SK-N-SH treated with all-trans-retinoic acid at 6 μM for 48 hours (cell line): ENCODE measurements around the gene TOX2.

ENCODE experiments used
- ATAC-seq: fragments of 200-7000 bp; cut with Tn5 transposase; 3 replicates; pipeline ENCODE4 v1.9.1; 2020; ENCODE audit warnings: mild to moderate bottlenecking, moderate library complexity
- CSDC2 ChIP-seq: fragments of 250-450 bp; sonication (Bioruptor Pico); IDR thresholded peaks from 2 replicates; pipeline ENCODE4 v1.5.0; 2020; ENCODE audit warnings: mild to moderate bottlenecking, moderate library complexity
- ESRRG ChIP-seq: fragments of 250-450 bp; sonication (Bioruptor Pico); IDR thresholded peaks from 2 replicates; pipeline ENCODE4 v1.6.1; 2021; ENCODE audit warnings: mild to moderate bottlenecking
- GLIS3 ChIP-seq: fragments of 250-450 bp; sonication (Bioruptor Pico); IDR thresholded peaks from 2 replicates; pipeline ENCODE4 v1.5.0; 2020; ENCODE audit warnings: mild to moderate bottlenecking, moderate library complexity
- ISL1 ChIP-seq: fragments of 250-450 bp; sonication (Bioruptor Pico); IDR thresholded peaks from 2 replicates; pipeline ENCODE4 v2.1.2; 2022; ENCODE audit warnings: mild to moderate bottlenecking, moderate library complexity
- OSR1 ChIP-seq: fragments of 250-450 bp; sonication (Bioruptor Pico); IDR thresholded peaks from 2 replicates; pipeline ENCODE4 v1.8.0; 2022; ENCODE audit warnings: moderate library complexity, mild to moderate bottlenecking, inconsistent platforms
- RARB ChIP-seq: fragments of 250-450 bp; sonication (Bioruptor Pico); IDR thresholded peaks from 2 replicates; pipeline ENCODE4 v1.8.0; 2021; ENCODE audit warnings: mild to moderate bottlenecking, moderate library complexity
- SNAI2 ChIP-seq: fragments of 250-450 bp; sonication (Bioruptor Pico); IDR thresholded peaks from 2 replicates; pipeline ENCODE4 v1.5.0; 2020; ENCODE audit warnings: mild to moderate bottlenecking, moderate library complexity
- TCF4 ChIP-seq: fragments of 250-450 bp; sonication (Bioruptor Pico); IDR thresholded peaks from 2 replicates; pipeline ENCODE4 v1.8.0; 2021; ENCODE audit warnings: mild to moderate bottlenecking, moderate library complexity, borderline replicate concordance
- TOX ChIP-seq: fragments of 250-450 bp; sonication (Bioruptor Pico); IDR thresholded peaks from 2 replicates; pipeline ENCODE4 v1.8.0; 2021; ENCODE audit warnings: mild to moderate bottlenecking, moderate library complexity, borderline replicate concordance
- ZFP3 ChIP-seq: fragments of 250-450 bp; sonication (Bioruptor Pico); IDR thresholded peaks from 2 replicates; pipeline ENCODE4 v1.5.0; 2020; ENCODE audit warnings: mild to moderate bottlenecking, moderate library complexity
- ZFP30 ChIP-seq: fragments of 450-650 bp; formaldehyde crosslinking; IDR thresholded peaks from 2 replicates; pipeline ENCODE4 v1.5.0; 2022; ENCODE audit warnings: mild to moderate bottlenecking, moderate library complexity
- ZNF565 ChIP-seq: fragments of 450-650 bp; formaldehyde crosslinking; conservative IDR thresholded peaks from 2 replicates; pipeline ENCODE4 v1.5.0; 2020; ENCODE audit warnings: low read depth, mild to moderate bottlenecking, moderate library complexity
- ZNF8 ChIP-seq: fragments of 450-650 bp; formaldehyde crosslinking; IDR thresholded peaks from 2 replicates; pipeline ENCODE4 v1.5.0; 2020; ENCODE audit warnings: mild to moderate bottlenecking, moderate library complexity
- TF ChIP-seq, protein P1 (sequence below): fragments of 250-450 bp; sonication (Bioruptor Pico); IDR thresholded peaks from 2 replicates; pipeline ENCODE4 v1.5.0; 2020; ENCODE audit warnings: mild to moderate bottlenecking, moderate library complexity
- TF ChIP-seq, protein P2 (sequence below): fragments of 250-450 bp; sonication (Bioruptor Pico); IDR thresholded peaks from 2 replicates; pipeline ENCODE4 v1.5.1; 2021; ENCODE audit warnings: mild to moderate bottlenecking, moderate library complexity
- TF ChIP-seq, protein P3 (sequence below): fragments of 250-450 bp; sonication (Bioruptor Pico); IDR thresholded peaks from 2 replicates; pipeline ENCODE4 v1.5.1; 2020; ENCODE audit warnings: low read depth, mild to moderate bottlenecking, moderate library complexity
- TF ChIP-seq, protein P4 (sequence below): fragments of 250-450 bp; sonication (Bioruptor Pico); IDR thresholded peaks from 2 replicates; pipeline ENCODE4 v1.8.0; 2020; ENCODE audit warnings: mild to moderate bottlenecking, moderate library complexity, borderline replicate concordance
- TF ChIP-seq, protein P5 (sequence below): fragments of 250-450 bp; sonication (Bioruptor Pico); IDR thresholded peaks from 2 replicates; pipeline ENCODE4 v1.8.0; 2021; ENCODE audit warnings: low read depth, mild to moderate bottlenecking, moderate library complexity, borderline replicate concordance

TOX2 gene

DNA sequence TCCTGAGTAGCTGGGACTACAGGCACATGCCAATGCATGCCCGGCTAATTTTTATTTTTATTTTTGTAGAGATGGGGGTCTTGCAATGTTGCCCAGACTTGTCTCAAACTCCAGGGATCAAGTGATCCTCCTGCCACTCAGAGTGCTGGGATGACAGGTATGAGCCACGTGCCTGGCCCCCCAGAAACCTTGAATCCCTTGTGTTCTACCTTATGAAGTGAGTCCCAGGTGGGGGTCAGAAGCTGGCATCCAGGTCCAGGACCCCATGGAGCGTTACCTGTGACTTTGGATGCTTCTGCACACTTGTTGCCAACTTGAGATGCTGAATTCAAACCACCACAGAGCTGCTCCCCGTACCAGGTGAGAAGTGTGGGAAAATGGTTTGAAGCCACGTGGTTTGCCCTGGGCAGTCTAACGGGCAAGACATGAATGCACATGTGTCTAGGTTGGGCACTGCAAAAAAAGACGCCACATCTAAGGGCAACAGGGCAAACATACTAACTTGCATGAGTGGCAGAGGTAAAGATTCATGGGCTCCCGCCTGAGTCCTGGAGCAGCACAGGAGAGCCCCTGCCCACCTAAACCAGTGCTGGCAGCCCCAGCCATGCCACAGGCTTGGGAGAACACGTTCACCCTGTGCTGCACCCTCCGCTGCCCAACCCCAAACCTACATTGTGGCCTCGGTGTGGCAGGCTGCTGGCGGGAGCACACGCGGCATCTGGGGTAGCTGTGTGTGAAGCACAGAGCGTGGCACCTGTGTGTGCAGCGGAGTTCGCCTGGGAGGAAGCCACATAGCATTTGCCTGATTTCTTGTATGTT is 171.2 kb downstream of the TOX2 start:
- ATAC-seq: no peak
- TF ChIP-seq, protein P1, sequence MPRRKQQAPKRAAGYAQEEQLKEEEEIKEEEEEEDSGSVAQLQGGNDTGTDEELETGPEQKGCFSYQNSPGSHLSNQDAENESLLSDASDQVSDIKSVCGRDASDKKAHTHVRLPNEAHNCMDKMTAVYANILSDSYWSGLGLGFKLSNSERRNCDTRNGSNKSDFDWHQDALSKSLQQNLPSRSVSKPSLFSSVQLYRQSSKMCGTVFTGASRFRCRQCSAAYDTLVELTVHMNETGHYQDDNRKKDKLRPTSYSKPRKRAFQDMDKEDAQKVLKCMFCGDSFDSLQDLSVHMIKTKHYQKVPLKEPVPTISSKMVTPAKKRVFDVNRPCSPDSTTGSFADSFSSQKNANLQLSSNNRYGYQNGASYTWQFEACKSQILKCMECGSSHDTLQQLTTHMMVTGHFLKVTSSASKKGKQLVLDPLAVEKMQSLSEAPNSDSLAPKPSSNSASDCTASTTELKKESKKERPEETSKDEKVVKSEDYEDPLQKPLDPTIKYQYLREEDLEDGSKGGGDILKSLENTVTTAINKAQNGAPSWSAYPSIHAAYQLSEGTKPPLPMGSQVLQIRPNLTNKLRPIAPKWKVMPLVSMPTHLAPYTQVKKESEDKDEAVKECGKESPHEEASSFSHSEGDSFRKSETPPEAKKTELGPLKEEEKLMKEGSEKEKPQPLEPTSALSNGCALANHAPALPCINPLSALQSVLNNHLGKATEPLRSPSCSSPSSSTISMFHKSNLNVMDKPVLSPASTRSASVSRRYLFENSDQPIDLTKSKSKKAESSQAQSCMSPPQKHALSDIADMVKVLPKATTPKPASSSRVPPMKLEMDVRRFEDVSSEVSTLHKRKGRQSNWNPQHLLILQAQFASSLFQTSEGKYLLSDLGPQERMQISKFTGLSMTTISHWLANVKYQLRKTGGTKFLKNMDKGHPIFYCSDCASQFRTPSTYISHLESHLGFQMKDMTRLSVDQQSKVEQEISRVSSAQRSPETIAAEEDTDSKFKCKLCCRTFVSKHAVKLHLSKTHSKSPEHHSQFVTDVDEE: no peak
- TF ChIP-seq RARB (CRISPR knock-in tag): no peak
- no peak for TF ChIP-seq CSDC2 (CRISPR knock-in tag)
- no peak for TF ChIP-seq ISL1 (CRISPR knock-in tag)
- TF ChIP-seq ZNF565 (CRISPR knock-in tag): no peak
- TF ChIP-seq ZFP30 (CRISPR knock-in tag): no peak
- TF ChIP-seq, protein P2, sequence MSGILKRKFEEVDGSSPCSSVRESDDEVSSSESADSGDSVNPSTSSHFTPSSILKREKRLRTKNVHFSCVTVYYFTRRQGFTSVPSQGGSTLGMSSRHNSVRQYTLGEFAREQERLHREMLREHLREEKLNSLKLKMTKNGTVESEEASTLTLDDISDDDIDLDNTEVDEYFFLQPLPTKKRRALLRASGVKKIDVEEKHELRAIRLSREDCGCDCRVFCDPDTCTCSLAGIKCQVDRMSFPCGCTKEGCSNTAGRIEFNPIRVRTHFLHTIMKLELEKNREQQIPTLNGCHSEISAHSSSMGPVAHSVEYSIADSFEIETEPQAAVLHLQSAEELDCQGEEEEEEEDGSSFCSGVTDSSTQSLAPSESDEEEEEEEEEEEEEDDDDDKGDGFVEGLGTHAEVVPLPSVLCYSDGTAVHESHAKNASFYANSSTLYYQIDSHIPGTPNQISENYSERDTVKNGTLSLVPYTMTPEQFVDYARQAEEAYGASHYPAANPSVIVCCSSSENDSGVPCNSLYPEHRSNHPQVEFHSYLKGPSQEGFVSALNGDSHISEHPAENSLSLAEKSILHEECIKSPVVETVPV (CRISPR knock-in tag): no peak
- TF ChIP-seq TCF4 (CRISPR knock-in tag): no peak
- TF ChIP-seq TOX (CRISPR knock-in tag): no peak
- no peak for TF ChIP-seq ZFP3 (CRISPR knock-in tag)
- TF ChIP-seq SNAI2 (CRISPR knock-in tag): no peak
- TF ChIP-seq, protein P3, sequence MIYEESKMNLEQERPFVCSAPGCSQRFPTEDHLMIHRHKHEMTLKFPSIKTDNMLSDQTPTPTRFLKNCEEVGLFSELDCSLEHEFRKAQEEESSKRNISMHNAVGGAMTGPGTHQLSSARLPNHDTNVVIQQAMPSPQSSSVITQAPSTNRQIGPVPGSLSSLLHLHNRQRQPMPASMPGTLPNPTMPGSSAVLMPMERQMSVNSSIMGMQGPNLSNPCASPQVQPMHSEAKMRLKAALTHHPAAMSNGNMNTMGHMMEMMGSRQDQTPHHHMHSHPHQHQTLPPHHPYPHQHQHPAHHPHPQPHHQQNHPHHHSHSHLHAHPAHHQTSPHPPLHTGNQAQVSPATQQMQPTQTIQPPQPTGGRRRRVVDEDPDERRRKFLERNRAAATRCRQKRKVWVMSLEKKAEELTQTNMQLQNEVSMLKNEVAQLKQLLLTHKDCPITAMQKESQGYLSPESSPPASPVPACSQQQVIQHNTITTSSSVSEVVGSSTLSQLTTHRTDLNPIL: no peak
- TF ChIP-seq, protein P4, sequence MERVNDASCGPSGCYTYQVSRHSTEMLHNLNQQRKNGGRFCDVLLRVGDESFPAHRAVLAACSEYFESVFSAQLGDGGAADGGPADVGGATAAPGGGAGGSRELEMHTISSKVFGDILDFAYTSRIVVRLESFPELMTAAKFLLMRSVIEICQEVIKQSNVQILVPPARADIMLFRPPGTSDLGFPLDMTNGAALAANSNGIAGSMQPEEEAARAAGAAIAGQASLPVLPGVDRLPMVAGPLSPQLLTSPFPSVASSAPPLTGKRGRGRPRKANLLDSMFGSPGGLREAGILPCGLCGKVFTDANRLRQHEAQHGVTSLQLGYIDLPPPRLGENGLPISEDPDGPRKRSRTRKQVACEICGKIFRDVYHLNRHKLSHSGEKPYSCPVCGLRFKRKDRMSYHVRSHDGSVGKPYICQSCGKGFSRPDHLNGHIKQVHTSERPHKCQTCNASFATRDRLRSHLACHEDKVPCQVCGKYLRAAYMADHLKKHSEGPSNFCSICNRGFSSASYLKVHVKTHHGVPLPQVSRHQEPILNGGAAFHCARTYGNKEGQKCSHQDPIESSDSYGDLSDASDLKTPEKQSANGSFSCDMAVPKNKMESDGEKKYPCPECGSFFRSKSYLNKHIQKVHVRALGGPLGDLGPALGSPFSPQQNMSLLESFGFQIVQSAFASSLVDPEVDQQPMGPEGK: no peak
- no peak for TF ChIP-seq OSR1 (CRISPR knock-in tag)
- TF ChIP-seq ZNF8 (CRISPR knock-in tag): no peak

DNA sequence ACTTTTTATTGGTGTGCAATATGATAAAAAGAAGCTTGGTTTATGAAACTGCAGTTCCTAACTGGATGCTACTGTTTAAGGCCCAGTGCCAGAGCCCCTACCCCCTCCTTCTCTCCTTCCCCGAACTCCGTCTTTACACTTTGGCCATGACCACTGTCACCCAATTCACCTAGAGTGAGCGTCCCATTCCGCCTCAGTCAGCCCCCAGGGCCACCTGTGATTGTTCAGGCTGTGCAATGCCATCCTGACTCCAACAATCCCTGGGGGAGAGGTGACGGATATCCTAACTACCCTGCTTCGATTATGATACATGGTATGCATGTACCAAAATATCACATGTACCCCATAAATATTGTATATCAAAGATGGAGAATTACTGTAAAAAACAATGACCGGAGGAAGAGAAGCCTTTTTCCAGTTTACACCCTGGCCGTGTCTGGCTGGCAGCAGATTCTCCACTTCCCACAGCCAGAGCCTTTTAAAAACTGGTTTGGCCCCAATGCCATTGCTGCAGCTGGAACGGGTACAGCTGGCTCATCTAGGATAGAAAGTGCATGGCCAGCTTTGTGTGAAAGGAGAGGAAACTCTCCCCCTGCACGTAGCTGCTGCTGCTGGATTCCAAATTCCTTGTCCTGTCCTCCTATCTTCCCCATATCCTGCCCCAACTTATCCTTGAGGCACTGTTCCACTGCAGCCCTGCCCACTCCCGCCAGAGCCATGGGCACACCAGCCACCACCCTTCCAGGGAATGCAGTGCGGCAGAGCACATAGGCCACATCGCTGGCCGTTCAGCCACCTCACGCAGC is 172.6 kb downstream of the TOX2 start:
- TF ChIP-seq ZNF8 (CRISPR knock-in tag) (no peak), GLIS3 (CRISPR knock-in tag) (no peak), ISL1 (CRISPR knock-in tag) (no peak), ESRRG (no peak), TCF4 (CRISPR knock-in tag) (no peak), SNAI2 (CRISPR knock-in tag) (no peak)
- TF ChIP-seq, protein P1: no peak
- TF ChIP-seq, protein P3: no peak
- TF ChIP-seq, protein P5, sequence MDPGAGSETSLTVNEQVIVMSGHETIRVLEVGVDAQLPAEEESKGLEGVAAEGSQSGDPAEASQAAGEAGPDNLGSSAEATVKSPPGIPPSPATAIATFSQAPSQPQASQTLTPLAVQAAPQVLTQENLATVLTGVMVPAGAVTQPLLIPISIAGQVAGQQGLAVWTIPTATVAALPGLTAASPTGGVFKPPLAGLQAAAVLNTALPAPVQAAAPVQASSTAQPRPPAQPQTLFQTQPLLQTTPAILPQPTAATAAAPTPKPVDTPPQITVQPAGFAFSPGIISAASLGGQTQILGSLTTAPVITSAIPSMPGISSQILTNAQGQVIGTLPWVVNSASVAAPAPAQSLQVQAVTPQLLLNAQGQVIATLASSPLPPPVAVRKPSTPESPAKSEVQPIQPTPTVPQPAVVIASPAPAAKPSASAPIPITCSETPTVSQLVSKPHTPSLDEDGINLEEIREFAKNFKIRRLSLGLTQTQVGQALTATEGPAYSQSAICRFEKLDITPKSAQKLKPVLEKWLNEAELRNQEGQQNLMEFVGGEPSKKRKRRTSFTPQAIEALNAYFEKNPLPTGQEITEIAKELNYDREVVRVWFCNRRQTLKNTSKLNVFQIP (CRISPR knock-in tag): no peak
- TF ChIP-seq, all 23 proteins: peak for 0
- ATAC-seq: no peak
